GM12892 (cell line): Measurements from ENCODE around the gene CFAP97D1.
A peak's percentile ranks its signal among the peaks of the same experiment; 100 is the strongest.

Experiments
- DNase-seq: peaks from one replicate; pipeline ENCODE4 v3.0.0; 2011; ENCODE audit not compliant: insufficient read length
- FAIRE-seq: peaks from 2 replicates; lab custom pipeline; 2011; peaks lifted over from hg19 to GRCh38; lab: Jason Lieb, UNC
- POLR2A ChIP-seq: IDR thresholded peaks from 2 replicates; pipeline ENCODE4 v1.6.1; 2011; ENCODE audit warnings: low read depth, low read length, control low read depth
- POLR2AphosphoS5 ChIP-seq: IDR thresholded peaks from 2 replicates; pipeline ENCODE4 v1.6.1; 2011; ENCODE audit warnings: low read depth, low read length, control low read depth
- TAF1 ChIP-seq: IDR thresholded peaks from 2 replicates; pipeline ENCODE4 v1.6.1; 2011; ENCODE audit warnings: low read depth, mild to moderate bottlenecking, control low read depth, low read length, borderline replicate concordance

CFAP97D1 gene

GRCh38 chr17:43756201-43756600 is 24.0 kb upstream of the CFAP97D1 start:
- no peak for FAIRE-seq
- DNase-seq, result no peak

GRCh38 chr17:43757171-43757660 is 23.0 kb upstream of the CFAP97D1 start:
- TF ChIP-seq TAF1 (no peak), POLR2A (no peak), POLR2AphosphoS5 (no peak)
- DNase-seq, result no peak

More at GRCh38 chr17:43756201-43756600, 24.0 kb upstream of the CFAP97D1 start:
- TF ChIP-seq POLR2AphosphoS5 (no peak), POLR2A (no peak), TAF1 (no peak)

GRCh38 chr17:43758086-43758485 is 22.1 kb upstream of the CFAP97D1 start:
- DNase-seq (no peak), FAIRE-seq (no peak)
- TF ChIP-seq TAF1 (no peak), POLR2AphosphoS5 (no peak), POLR2A (no peak)

More at GRCh38 chr17:43757171-43757660, 23.0 kb upstream of the CFAP97D1 start:
- FAIRE-seq, result no peak

- no peak for TF ChIP-seq POLR2AphosphoS5
- no peak for TF ChIP-seq POLR2A
- no peak for TF ChIP-seq TAF1
- FAIRE-seq, result no peak
- DNase-seq, result no peak
Observed at GRCh38 chr17:43758497-43759174, 21.6 kb upstream of the CFAP97D1 start, which contains the start of gene SOST. Gene SOST, minus strand, starts transcription at chr17:43758791. Its CDS starts 50 bp downstream, at chr17:43758741.

- FAIRE-seq, result no peak
- no peak for DNase-seq
- TF ChIP-seq POLR2A (no peak), POLR2AphosphoS5 (no peak), TAF1 (no peak)
Observed at GRCh38 chr17:43759836-43760235, 20.4 kb upstream of the CFAP97D1 start.

- TF ChIP-seq POLR2AphosphoS5 (no peak), TAF1 (no peak), POLR2A (no peak)
- DNase-seq (peak; percentile 76), FAIRE-seq (peak; percentile 99)
Observed at GRCh38 chr17:43760254-43760852, 19.9 kb upstream of the CFAP97D1 start.

GRCh38 chr17:43766413-43767052 is 13.7 kb upstream of the CFAP97D1 start:
- peak; percentile 67 for FAIRE-seq
- DNase-seq, result no peak
- no peak for TF ChIP-seq POLR2AphosphoS5
- TF ChIP-seq TAF1, result no peak
- TF ChIP-seq POLR2A, result no peak

GRCh38 chr17:43767053-43767712 is 13.1 kb upstream of the CFAP97D1 start:
- TF ChIP-seq POLR2AphosphoS5, result no peak
- no peak for TF ChIP-seq POLR2A
- TF ChIP-seq TAF1, result no peak
- FAIRE-seq, result no peak

GRCh38 chr17:43767713-43768059 is 12.5 kb upstream of the CFAP97D1 start:
- TF ChIP-seq TAF1, result no peak
- no peak for TF ChIP-seq POLR2A
- TF ChIP-seq POLR2AphosphoS5, result no peak
- DNase-seq (no peak), FAIRE-seq (no peak)

More at GRCh38 chr17:43767053-43767712, 13.1 kb upstream of the CFAP97D1 start:
- DNase-seq, result no peak

- TF ChIP-seq TAF1 (no peak), POLR2A (no peak), POLR2AphosphoS5 (no peak)
- peak; percentile 24 for FAIRE-seq
- no peak for DNase-seq
Observed at GRCh38 chr17:43768382-43768781, 11.9 kb upstream of the CFAP97D1 start.

GRCh38 chr17:43768943-43769342 is 11.3 kb upstream of the CFAP97D1 start:
- DNase-seq, result no peak
- no peak for FAIRE-seq
- TF ChIP-seq TAF1 (no peak), POLR2A (no peak), POLR2AphosphoS5 (no peak)
